GM19240 (cell line): Measurements from ENCODE around the gene FSTL1.
"Not testable (repeated sequence)": the region's sequence is repeated elsewhere in the genome, so short reads cannot be mapped to it uniquely, and the experiment has no call there.

Source experiments
- DNase-seq: peaks from one replicate; pipeline ENCODE4 v3.0.0; 2011; ENCODE audit warnings: low spot score; ENCODE audit not compliant: insufficient read length

Gene FSTL1

DNA sequence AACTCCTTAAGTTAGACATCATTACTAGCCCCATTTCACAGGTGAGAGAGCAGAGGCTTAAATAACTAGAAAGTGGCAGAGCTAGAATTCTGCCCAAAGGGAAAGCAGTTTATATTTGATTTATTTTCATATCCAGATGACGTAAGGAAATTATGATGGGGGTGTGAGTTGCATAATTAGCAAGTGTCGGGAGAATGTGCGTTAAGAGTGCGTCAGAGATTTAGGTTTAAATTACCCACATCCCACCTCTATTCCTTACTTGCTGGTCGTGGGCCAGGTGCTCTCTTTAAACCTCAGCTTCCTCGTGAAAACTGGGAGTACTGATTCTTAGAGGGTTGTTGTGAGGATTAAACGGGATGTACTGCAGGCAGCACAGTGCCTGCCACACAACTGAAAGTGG, 32.3 kb downstream of the FSTL1 start:
- no peak for DNase-seq

DNA sequence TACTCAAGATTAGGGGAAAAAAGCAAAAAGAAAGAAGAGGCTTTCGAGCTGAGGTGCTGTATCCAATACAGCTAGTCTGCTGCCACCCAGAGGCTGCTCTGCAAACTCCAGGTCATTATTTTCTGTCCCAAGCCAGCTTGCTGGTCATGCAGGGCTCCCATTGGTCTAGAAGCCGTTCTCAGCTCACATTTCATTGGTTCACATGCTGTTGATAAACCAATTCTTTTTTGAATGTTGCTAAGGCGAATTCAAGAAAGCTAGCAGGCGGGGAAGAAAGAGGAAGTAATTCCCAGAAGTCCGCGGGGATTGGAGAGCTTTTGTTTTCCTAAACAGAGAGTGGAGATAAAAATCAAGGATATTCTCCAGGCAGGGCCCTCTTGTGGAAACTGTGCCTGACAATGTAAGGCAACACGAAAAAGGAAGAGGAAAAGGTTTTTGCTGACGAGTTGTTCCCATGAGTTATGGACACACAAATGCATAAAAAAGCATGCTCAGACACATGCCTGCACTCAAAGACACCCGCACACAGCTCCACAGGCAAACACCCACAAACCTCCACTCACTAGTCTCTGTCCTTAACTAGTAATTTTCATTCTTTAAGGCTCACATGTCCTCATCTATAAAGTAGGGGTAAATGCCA, 33.4 kb downstream of the FSTL1 start:
- peak; percentile 98 for DNase-seq

DNA sequence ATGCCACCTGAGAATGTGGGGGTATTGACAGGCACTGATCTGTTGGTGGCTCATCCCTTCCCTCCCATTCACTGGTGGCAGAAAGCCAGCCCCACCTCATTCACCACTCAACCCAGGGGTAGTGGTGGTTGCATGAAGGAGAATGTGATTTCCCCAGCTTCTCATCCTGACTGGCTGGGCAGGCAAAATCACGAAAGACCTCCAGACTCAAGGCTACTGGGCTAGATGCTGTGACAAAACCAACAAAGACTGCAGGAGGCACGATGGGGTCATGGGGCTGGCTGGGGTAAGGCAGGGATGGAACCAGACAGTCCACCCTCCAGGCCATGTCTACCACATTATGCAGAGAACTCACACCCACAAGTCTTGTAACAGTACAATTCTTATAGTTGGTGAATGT, 33.9 kb downstream of the FSTL1 start:
- no peak for DNase-seq

DNA sequence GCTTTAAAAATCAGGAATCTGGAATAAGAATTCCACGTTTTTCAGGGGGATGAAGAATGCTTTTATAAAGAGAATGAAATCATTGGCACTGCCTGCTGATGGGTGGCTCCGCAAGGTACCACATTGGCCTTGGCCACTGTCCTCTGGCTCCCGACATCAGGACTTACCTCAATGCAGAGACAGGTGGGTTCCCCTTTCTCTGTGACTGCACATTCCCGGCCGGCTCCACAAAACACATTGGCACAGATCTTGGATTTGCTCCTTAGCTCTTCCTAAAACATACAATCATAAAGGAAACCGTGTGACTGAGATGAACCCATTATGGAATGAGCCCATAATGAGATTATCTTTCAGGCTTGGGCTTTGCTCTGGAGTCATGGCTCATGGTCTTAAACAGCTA, 35.0 kb downstream of the FSTL1 start:
- DNase-seq, result no peak

DNA sequence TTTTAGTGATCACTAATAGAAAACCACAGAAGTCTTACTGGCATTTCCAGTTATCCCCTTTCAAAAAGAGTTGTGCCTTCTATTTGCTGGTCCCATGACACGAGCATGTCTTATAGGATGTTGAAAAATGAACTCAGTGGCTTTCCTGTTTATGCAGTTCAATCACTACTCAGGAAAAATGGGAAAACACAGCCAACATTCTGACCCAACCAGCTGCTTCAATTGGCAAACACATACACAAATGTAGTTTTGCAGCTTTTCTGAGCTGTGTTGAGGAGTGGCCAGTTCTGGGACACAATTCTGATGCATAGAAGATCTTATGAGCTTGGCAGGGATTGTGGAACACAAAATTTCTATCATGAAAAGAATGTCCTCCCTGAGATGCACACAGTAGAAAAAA, 40.3 kb downstream of the FSTL1 start:
- no peak for DNase-seq

DNA sequence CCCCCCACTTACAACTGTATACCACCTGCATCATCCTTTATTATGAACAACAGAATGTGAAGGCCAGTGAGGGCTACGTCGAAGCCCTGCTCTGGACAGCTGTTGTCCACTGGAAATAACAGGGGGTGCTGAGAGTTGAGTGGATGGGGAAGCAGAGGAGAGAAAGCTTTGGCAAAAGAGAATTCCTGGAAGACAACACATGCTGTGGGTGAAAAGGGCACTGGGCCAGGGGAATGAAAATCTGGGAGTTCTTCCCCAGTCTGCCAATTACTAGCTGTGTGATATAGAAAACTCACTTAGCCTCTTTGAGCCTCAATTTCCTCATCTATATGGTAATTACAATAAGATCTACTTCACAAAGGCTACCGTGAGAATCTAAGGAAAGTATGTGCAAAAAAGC, 40.7 kb downstream of the FSTL1 start:
- DNase-seq, result no peak

DNA sequence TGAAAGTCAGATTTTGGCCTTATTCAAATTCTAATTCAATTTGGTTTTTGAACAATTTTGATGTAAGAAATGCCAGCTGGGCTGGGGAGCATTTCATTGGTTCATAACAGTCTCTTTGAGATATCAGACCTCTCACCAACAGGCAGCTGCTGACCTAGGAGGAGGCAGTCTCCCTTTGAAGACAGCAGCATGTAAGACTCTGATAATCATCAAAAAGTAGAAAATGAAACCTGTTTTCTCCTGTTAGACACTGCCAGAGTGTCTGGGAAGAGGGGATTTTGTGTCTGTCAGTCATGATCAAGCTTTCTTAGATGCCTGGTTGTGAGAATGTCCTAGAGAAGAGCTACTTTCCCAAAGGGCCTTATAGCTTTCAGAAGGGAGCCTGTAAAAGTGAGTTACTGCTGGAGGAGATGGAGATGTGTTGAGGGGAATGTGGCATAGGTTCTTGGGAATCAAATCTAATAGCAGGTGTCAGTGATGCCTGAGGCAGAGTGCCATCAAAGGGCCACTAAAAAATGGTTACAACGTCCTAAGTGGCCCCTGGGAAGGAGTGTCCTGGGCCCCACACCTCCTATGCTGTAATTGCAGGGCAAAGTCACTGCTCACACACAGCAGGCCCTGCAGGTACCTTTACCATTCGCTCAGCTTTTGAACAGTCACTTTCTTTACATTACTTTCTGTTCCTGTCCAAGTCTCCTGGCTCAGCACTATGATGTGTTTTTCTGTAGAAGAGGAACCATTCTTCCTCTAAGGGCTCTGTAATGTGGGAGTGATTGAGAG, 43.1 kb downstream of the FSTL1 start:
- DNase-seq, result no peak

DNA sequence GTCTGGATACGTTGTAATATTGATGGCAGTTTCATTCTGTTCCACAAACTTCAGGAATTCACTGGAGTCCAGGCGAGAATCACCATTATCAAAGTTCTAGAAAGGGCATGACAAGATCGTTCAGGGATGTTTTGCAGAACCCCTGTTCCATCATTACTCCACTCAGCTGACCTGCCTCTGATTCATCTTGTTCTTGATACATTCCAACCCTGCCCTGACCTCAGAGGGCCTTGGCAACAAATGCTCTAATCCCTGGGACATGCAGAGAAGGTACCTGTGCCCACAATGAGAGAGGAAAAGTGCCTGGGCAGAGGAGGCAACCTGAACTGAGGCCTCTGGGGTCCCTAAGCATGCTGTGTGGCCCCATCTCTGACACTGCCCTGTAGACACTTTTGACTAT, 45.9 kb downstream of the FSTL1 start:
- no peak for DNase-seq

DNA sequence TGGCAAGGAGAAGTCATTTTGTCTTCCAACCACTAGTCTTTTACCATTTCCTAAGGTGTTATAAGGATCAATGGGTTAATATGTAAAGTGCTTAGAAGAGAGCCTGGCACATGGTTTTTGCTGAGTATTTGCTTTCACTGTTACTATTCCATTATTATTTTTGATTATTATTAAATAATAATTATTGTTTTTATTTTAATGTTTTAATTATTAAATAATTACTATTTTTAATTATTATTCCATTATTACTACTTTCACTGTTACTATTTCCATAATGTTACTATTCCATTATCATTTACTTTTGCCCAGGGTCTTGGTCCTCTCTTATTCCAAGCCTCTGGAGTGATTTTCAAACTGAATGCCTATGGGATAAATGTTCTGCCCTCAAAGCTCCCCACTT, 48.5 kb downstream of the FSTL1 start:
- DNase-seq, result no peak

DNA sequence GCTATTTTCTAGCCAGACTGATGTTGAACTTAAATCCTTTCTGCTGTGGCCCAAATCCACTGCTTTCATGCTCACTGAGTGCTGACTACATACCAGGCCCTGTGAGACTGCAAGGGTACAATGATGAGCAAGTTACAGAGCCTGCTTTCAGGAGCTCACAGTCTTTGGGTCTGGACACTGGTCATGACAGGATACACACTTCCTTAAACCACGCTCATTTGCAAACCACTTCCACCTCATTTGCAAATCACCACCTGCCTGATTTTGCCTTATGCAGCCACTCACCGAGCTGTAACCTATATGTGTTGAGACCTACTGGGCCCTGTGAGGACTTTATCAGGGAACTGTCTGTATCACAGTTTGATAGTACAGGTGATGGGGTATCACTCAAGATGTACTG, 51.4 kb downstream of the FSTL1 start:
- DNase-seq, result peak; percentile 10

DNA sequence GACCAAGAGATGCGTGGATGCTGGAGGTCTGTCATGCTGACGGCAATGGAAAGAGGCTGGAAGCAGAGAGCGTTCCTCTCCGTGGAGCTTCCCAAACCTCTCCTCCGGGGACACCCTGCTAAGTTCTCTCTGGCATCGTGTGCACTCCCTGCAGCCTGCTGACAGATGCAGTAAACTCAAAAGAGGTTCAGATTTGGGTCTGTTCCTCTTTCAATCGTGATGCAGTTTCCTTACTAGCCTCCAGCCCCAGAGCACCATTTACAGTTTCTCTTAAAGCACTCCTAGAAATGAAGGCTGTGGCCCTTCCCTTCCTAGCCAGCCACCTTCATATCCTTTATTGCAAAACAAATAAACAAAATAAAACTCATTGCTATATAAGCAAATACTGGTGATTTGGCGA, 54.3 kb downstream of the FSTL1 start:
- no peak for DNase-seq

DNA sequence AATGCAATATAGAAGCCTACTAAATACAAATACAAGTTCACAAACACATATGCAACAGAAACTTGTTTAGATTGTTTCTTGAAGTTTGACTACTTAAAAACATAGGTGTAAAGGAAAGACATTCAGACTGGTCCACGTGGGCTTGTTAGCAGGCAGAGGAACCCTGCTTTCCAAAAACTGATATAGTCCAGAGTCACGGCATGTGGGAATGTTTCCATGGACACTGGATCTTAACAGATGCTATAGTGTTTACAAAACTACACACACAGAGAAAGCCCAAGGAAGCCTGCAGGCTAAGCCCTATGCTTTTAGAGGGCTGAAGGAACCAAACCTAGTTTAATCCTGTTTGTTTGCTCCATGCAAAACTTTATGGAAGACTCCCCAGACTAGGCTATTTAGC, 56.4 kb downstream of the FSTL1 start:
- DNase-seq, result no peak

DNA sequence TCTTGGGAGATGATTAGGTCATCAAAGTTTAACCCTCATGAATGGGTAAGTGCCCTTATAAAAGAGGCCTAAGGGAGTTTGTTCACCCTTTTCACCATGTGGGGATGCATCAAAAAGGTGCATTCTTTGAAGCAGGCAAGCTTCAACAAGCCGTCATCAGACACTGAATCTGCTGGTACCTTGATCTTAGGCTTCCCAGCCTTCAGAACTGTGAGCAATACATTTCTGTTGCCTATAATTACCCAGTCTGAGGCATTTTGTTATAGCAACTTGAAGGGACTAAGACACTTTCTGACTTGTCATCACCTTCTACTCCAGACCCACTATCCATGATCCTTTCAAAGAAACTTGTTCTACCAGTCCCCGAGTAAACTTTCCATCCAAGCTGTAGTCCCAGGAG, 57.0 kb downstream of the FSTL1 start:
- DNase-seq, result no peak

DNA sequence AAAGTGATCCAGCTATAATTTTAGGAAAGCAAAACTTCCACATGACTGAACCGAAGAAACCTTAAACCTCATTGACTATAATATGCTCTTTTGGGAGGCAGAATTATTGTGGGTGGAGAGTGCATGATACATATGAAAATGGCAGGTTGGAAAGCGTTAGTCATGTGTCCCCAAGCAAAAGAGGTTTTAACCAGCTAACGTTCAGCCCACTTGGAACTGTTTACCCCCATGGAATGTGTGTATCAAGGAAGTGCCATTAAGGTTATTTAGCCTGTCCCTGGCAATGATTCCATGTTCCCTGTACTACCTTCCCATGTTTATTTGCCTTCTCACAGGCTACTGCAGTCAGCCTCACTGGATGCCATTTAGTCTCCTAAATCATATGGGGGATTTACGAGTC, 57.5 kb downstream of the FSTL1 start:
- no peak for DNase-seq

DNA sequence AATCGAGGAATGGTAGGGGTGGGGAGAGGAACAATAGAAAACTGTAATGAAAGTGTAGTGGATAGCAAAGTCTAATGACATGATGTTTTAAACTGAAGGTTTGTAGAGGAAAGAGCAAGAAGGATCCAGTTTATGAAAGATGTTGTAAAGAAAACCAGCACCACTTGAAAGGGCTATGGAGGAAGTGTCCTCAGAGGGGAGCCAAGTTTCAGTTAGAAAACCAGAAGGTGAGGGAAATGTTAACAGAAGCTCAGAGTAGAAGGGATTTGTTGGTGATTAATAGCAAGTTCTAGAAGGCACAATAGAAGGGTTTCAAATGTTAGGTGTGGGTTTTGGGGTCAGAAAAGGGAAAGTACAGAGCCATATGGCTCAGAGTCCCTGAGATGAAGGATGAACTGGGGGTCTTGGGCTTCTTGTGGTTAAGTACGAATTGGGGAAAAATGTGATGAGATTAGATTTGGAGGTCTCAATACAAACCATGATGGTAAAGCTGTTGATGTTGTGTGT, 67.8 kb downstream of the FSTL1 start:
- no peak for DNase-seq

DNA sequence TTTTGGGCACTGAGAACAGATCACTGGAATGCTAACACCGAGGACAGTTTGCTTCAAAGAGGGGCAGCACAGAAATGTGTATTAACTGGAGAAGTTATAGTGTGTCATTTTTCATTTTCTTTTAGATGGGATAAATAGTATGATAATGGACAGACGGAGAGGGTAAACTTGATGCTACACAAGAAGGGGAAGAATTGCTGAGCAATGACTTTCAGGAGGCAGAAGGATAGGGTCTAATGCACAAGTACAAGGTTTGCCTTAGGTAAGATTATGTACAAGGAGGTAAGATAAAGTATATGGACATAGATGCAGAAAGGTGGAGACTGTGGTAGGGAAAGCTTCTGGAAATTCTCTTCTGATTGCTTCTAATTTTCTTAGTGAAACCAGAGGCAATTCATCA, 69.3 kb downstream of the FSTL1 start:
- no peak for DNase-seq

DNA sequence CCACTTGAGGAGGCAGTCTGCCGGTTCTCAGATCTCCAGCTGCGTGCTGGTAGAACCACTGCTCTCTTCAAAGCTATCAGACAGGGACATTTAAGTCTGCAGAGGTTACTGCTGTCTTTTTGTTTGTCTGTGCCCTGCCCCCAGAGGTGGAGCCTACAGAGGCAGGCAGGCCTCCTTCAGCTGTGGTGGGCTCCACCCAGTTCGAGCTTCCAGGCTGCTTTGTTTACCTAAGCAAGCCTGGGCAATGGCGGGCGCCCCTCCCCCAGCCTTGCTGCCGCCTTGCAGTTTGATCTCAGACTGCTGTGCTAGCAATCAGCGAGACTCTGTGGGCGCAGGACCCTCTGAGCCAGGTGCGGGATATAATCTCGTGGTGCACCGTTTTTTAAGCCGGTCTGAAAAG, 72.8 kb downstream of the FSTL1 start:
- DNase-seq, result not testable (repeated sequence)

DNA sequence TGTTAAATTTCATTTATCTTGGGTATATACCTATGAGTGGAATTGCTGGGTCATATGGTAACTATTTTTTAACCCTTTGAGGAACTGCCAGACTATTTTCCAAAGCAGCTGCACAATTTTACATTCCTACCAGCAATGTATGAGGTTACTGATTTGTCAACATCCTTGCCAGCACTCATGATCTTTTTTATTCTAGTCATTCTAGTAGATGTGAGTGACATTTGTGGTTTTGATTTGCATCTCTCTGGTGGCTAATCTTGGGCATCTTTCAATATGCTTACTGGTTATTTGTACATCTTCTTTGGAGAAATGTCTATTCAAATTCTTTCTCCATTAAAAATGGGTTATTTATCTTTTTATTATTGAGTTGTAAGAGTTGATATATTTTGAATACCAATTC, 80.3 kb downstream of the FSTL1 start:
- DNase-seq, result no peak

DNA sequence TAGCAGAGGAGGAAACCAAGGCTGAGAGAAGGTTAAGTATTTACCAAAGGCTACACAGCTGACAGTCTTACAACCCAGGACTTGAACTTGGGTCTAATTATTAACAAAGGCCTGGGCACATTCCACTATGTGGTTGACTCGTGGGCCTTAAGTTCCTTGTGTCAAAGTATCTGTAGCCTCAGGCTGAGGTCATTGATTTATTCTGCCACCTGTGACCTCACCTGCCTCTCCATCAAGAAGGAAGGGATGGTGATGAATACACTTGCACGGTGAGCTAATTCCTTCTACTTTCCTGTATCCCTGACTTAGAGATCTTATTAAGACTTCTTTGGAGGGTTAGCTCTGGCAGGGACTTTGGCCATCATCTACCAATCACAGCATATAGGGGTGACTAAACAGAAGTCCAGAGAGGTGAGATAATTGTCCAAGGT, 81.7 kb downstream of the FSTL1 start:
- DNase-seq, result no peak

DNA sequence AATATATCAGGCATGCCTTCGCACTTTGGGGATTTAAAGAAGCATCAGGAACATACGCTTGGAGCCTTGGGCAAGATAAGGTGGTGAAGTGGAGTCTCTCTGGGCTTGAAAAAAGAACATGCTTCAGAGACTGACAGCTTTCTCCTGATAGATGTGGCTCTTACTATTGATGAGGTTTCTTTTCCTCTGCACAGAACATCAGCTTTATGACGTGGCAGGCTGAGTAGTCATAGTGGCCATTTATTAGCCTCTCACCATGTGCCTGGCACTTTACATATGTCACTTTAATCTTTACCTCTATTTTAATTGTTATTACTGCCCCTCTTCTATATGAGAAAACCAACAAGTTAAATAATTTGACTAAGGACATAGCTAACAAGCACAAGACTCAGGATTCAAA, 82.6 kb downstream of the FSTL1 start:
- no peak for DNase-seq

DNA sequence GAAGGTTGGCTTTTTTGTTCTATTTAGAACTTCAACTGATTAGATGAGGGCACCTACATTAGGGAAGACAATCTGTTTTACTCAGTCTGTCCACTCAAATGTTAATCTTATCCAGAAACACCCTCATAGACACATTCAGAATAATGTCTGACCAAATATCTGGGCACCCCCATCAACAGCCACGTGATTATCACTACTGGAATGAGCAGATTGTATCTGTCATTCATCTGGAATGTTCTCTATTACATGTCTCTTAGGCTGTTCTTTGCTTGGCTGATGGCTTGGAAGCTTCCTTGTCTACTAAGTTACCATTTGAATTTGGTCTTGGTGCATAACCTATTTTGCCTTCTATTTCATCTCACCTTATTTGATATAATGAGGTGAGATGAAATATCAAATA, 86.0 kb downstream of the FSTL1 start:
- DNase-seq, result no peak

DNA sequence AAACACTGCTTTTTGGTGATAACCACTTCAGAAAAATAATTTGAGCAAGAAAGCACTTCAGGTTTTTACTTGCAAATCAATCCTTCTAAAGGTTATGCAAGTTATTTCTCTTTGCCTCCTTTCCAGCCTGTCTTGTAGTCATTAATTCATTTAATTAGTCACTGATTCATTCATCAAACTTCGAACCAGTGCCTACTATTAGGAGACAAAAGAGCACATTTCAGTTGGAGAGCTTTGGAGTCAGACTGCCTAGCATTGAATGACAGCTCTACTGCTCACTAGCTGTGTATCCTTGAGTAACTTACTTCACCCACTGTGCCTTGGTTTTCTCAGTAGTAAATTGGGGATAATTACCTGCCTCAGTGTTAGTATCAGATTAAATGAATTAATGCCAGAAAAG, 86.7 kb downstream of the FSTL1 start:
- no peak for DNase-seq

DNA sequence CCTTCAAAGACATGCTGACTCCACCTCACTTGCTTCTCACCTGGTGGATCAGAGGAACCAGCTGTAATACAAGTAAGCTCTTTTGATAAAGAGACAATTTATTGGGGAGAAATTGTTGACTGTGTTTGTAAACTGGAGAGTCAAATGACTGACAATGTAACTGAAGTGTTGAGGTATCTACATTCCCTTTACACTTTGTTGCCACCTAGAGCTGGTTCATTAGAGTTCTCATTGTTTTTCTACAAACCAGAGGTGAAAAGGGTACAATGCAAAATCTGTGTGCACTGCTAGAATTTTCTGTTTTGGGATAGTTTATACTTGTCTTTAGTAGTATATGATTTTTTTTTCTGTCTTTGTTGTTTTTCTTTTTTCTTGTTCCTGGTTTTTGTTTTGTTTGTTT, 93.0 kb downstream of the FSTL1 start:
- DNase-seq, result no peak
